ENCODE data around the gene MAB21L3. TPM values are rescaled to one million over a fixed set of nuclear protein-coding genes. Genes with fewer than 3 reads are reported as not detected.

Gene MAB21L3
- total and polyA plus RNA-seq, 2 donors: 0.14 to 0.23 TPM

DNA sequence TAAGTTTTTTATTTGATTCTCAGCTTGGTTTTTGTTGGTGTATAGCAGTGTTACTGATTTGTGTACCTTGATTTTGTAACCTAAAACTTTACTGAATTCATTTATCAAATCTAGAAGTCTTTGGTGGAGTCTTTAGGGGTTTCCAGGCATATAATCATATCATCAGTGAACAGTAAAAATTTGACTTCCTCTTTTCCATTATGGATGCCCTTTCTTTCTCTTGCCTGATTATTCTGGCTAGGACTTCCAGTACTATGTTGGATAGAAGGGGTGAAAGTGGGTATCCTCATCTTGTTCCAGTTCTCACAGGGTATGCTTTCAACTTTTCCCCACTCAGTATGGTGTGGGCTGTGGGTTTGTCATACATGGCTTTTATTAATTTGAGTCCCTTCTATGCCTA, 23.6 kb upstream of the MAB21L3 start:
- H3K27me3 ChIP-seq (ENCODE audit: control insufficient read depth in 2 of 2, insufficient read depth in 1 of 2, low read length in 1 of 2): no peaks in the 10 kb centered on the region
- no peak overlapping the region for H3K4me3 ChIP-seq (ENCODE audit: low read length in 2 of 2)
- H3K4me1 ChIP-seq (ENCODE audit: control insufficient read depth in 2 of 2, insufficient read depth in 2 of 2, low read length in 2 of 2): no peaks in the 10 kb centered on the region
- no peaks in the 10 kb centered on the region for H3K9me3 ChIP-seq (ENCODE audit: control insufficient read depth in 2 of 2, insufficient read depth in 1 of 2, low read length in 1 of 2)
- H3K36me3 ChIP-seq (ENCODE audit: control insufficient read depth in 2 of 2, insufficient read depth in 2 of 2, low read length in 1 of 2): no peaks in the 10 kb centered on the region
- no peak for DNase-seq (ENCODE audit: low read depth in 6 of 9, low spot score in 9 of 9)
- H3K27ac ChIP-seq (ENCODE audit: low read depth in 1 of 2, low read length in 1 of 2): no peak overlapping the region

DNA sequence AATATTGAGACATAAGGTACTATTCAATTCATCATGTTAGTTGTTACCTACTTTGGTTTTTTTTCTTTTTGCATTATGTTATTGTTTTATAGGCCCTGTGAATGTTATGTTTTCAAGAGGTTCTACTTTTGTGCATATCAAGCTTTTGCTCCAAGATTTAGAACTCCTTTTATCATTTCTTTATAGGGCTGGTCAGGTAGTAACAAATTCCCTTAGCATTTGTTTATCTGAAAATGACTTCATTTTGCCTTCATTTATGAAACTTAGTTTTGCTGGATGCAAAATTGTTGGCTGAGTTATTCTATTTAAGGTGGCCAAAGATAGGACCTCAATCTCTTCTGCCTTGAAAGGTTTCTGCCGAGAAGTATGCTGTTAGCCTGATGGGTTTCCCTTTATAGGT, 21.3 kb upstream of the MAB21L3 start:
- Histone ChIP-seq H3K27me3 (ENCODE audit: control insufficient read depth in 2 of 2, insufficient read depth in 1 of 2, low read length in 1 of 2) (no peaks in the 10 kb centered on the region), H3K36me3 (ENCODE audit: control insufficient read depth in 2 of 2, insufficient read depth in 2 of 2, low read length in 1 of 2) (no peaks in the 10 kb centered on the region), H3K27ac (ENCODE audit: low read depth in 1 of 2, low read length in 1 of 2) (no peak overlapping the region), H3K4me1 (ENCODE audit: control insufficient read depth in 2 of 2, insufficient read depth in 2 of 2, low read length in 2 of 2) (no peaks in the 10 kb centered on the region), H3K9me3 (ENCODE audit: control insufficient read depth in 2 of 2, insufficient read depth in 1 of 2, low read length in 1 of 2) (no peaks in the 10 kb centered on the region), H3K4me3 (ENCODE audit: low read length in 2 of 2) (no peak overlapping the region)
- no peak for DNase-seq (ENCODE audit: low read depth in 6 of 9, low spot score in 9 of 9)
- 94% methylated on average over 1 of the region's 1 CpG for WGBS

DNA sequence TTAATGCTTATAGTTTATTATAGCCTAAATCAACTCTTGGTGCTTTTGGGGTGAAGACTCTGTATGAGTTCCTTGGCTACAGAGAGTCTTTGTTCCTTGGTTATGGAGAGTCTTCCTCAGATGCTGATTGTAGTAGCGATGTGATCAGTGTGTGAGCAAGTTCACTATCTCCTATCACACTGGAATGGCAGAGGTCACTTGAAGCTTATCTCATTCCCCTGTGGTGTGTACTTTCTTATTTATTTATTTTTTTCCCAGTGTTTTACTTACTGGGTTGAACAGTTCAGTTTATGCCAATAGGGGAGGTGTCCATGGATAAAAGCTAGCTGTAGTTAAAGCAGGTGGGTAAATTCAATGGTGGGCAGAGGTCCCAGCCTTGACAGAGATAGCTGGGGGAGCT, 20.1 kb upstream of the MAB21L3 start:
- H3K9me3 ChIP-seq (ENCODE audit: control insufficient read depth in 2 of 2, insufficient read depth in 1 of 2, low read length in 1 of 2): no peaks in the 10 kb centered on the region
- no peak overlapping the region for H3K27ac ChIP-seq (ENCODE audit: low read depth in 1 of 2, low read length in 1 of 2)
- H3K27me3 ChIP-seq (ENCODE audit: control insufficient read depth in 2 of 2, insufficient read depth in 1 of 2, low read length in 1 of 2): no peaks in the 10 kb centered on the region
- H3K4me3 ChIP-seq (ENCODE audit: low read length in 2 of 2): no peak overlapping the region
- DNase-seq (ENCODE audit: low read depth in 6 of 9, low spot score in 9 of 9): no peak
- 100% methylated on average over 1 of the region's 1 CpG for WGBS
- H3K36me3 ChIP-seq (ENCODE audit: control insufficient read depth in 2 of 2, insufficient read depth in 2 of 2, low read length in 1 of 2): no peaks in the 10 kb centered on the region
- H3K4me1 ChIP-seq (ENCODE audit: control insufficient read depth in 2 of 2, insufficient read depth in 2 of 2, low read length in 2 of 2): no peaks in the 10 kb centered on the region

DNA sequence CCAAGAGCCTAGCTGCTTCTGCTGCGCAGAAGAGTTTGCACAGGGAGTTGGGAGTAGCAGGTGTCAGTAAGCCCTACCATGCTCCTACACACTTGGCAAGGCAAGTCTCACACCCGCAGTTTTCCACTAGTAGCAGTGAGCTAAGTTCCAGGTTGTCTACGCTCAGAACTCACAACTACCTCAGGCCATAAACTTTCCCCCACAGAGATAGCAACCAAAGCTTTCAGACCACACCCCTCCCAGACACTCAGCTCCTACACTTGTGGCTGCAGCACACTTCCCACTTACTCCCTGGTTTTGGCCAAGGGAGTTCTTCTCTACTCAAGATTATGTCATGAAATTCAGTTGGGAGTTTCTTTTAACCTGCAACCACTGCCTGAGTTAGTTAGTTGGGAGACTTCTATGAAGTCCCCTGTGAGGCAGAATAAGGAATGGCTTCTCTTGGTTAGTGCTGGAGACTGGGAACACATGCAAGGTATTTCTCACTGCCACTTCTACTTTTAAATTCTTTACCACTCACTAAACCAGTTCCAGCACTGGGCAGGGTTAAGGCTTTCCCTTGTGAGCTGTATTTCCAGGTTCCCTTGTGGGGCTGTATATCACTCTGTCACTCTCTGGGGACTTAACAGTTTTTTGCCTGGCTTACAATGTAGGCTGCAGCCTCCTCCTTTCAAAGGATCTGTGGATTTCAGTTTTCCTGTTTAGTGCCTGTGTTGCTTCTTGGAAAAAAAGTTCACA, 18.3 kb upstream of the MAB21L3 start:
- no peaks in the 10 kb centered on the region for H3K4me1 ChIP-seq (ENCODE audit: control insufficient read depth in 2 of 2, insufficient read depth in 2 of 2, low read length in 2 of 2)
- no peak overlapping the region for H3K4me3 ChIP-seq (ENCODE audit: low read length in 2 of 2)
- no peaks in the 10 kb centered on the region for H3K27me3 ChIP-seq (ENCODE audit: control insufficient read depth in 2 of 2, insufficient read depth in 1 of 2, low read length in 1 of 2)
- no peak overlapping the region for H3K27ac ChIP-seq (ENCODE audit: low read depth in 1 of 2, low read length in 1 of 2)
- 64% methylated on average over 3 of the region's 3 CpGs for WGBS
- H3K9me3 ChIP-seq (ENCODE audit: control insufficient read depth in 2 of 2, insufficient read depth in 1 of 2, low read length in 1 of 2): no peaks in the 10 kb centered on the region
- H3K36me3 ChIP-seq (ENCODE audit: control insufficient read depth in 2 of 2, insufficient read depth in 2 of 2, low read length in 1 of 2): no peaks in the 10 kb centered on the region
- no peak for DNase-seq (ENCODE audit: low read depth in 6 of 9, low spot score in 9 of 9)

DNA sequence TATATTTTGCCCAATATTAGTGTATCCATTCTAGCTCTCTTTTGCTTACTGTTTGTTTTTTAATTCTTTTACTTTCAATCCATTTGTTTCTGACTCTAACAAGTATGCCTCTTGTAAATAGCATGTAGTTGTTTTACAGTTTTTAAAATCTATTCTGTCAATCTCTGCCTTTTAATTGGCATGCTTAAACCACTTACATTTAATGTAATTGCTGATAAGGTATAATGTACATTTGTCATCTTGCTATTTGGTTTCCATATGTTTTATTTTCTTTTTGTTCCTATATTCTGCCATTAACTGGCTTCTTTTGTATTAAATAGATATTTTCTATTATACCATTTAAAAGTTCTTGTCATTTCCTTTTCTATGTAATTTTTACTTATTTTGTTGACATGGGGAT, 16.2 kb upstream of the MAB21L3 start:
- no peaks in the 10 kb centered on the region for H3K36me3 ChIP-seq (ENCODE audit: control insufficient read depth in 2 of 2, insufficient read depth in 2 of 2, low read length in 1 of 2)
- H3K4me1 ChIP-seq (ENCODE audit: control insufficient read depth in 2 of 2, insufficient read depth in 2 of 2, low read length in 2 of 2): no peaks in the 10 kb centered on the region
- no peak for DNase-seq (ENCODE audit: low read depth in 6 of 9, low spot score in 9 of 9)
- H3K27ac ChIP-seq (ENCODE audit: low read depth in 1 of 2, low read length in 1 of 2): no peak overlapping the region
- no peaks in the 10 kb centered on the region for H3K9me3 ChIP-seq (ENCODE audit: control insufficient read depth in 2 of 2, insufficient read depth in 1 of 2, low read length in 1 of 2)
- no peaks in the 10 kb centered on the region for H3K27me3 ChIP-seq (ENCODE audit: control insufficient read depth in 2 of 2, insufficient read depth in 1 of 2, low read length in 1 of 2)
- no peak overlapping the region for H3K4me3 ChIP-seq (ENCODE audit: low read length in 2 of 2)

DNA sequence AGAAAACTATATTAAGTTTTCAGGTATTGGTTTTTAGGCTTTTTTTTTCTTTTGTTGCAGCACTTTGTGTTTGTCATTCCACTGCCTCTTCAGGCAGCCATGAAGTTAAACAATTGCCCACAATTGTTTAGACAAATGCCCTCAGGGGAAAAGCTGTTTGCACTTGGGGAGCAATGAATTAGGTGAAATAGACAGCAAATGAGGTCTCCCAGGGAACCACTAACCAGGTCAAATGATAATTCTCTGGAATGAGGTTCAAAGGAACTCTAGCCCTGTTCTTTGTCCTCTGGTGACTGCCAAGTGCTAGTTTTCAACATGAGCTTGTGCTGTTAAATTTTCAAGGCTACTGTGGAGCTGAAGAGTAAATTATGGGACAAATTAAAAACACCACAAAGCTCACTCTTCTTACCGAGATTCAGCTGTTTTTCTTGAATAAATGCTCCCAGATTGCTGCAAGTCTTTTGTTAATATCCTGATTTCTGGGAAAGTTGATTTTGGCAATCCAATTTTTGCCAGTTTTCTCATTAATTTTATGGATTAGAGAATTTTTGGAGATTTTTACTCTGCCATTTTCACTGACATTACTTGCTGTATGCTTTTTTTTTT, 15.1 kb upstream of the MAB21L3 start:
- no peak overlapping the region for H3K4me3 ChIP-seq (ENCODE audit: low read length in 2 of 2)
- H3K36me3 ChIP-seq (ENCODE audit: control insufficient read depth in 2 of 2, insufficient read depth in 2 of 2, low read length in 1 of 2): no peaks in the 10 kb centered on the region
- 99% methylated on average over 1 of the region's 1 CpG for WGBS
- no peaks in the 10 kb centered on the region for H3K27me3 ChIP-seq (ENCODE audit: control insufficient read depth in 2 of 2, insufficient read depth in 1 of 2, low read length in 1 of 2)
- no peak overlapping the region for H3K27ac ChIP-seq (ENCODE audit: low read depth in 1 of 2, low read length in 1 of 2)
- no peaks in the 10 kb centered on the region for H3K4me1 ChIP-seq (ENCODE audit: control insufficient read depth in 2 of 2, insufficient read depth in 2 of 2, low read length in 2 of 2)
- H3K9me3 ChIP-seq (ENCODE audit: control insufficient read depth in 2 of 2, insufficient read depth in 1 of 2, low read length in 1 of 2): no peaks in the 10 kb centered on the region
- no peak for DNase-seq (ENCODE audit: low read depth in 6 of 9, low spot score in 9 of 9)

DNA sequence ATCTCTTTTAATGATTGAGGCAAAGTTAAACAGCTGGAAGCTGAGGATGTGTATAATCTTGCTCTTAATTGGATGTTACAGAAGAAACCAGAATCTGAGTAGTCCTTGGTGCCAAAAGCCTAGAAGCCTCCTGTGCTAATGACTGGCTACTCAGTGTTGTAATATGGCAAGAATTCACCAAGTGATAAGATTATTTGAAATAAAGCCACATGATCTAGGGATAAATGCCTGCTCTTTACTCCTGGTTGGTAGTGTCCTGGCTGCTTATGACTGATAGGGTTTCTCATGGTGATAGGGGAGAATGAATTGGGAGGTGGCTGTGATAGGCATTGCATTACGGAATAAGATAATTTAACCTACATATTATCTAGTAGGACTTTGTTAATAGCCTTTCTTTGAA, 13.6 kb upstream of the MAB21L3 start:
- no peaks in the 10 kb centered on the region for H3K4me1 ChIP-seq (ENCODE audit: control insufficient read depth in 2 of 2, insufficient read depth in 2 of 2, low read length in 2 of 2)
- no peaks in the 10 kb centered on the region for H3K36me3 ChIP-seq (ENCODE audit: control insufficient read depth in 2 of 2, insufficient read depth in 2 of 2, low read length in 1 of 2)
- no peaks in the 10 kb centered on the region for H3K9me3 ChIP-seq (ENCODE audit: control insufficient read depth in 2 of 2, insufficient read depth in 1 of 2, low read length in 1 of 2)
- H3K27me3 ChIP-seq (ENCODE audit: control insufficient read depth in 2 of 2, insufficient read depth in 1 of 2, low read length in 1 of 2): no peaks in the 10 kb centered on the region
- H3K4me3 ChIP-seq (ENCODE audit: low read length in 2 of 2): no peak overlapping the region
- H3K27ac ChIP-seq (ENCODE audit: low read depth in 1 of 2, low read length in 1 of 2): no peak overlapping the region
- WGBS: 98% methylated on average over 1 of the region's 1 CpG
- no peak for DNase-seq (ENCODE audit: low read depth in 6 of 9, low spot score in 9 of 9)

DNA sequence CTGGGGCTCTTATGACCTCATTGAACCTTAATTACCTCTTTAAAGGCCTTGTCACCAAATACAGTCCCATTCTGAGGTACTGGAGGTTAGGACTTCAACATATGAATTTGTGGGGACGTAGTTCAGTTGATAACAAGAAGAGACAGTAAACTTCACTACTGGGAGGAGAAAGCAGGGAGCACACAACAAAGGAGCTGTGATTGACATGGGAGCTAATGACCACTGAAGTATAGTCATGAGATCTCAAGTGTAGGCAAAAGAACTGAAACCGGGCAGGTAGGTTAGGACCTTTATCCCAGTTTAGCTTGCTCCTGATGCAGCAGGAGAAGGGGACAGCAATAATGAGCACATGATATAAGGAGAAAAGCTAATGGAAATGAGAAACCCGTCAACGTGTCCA, 11.8 kb upstream of the MAB21L3 start:
- H3K9me3 ChIP-seq (ENCODE audit: control insufficient read depth in 2 of 2, insufficient read depth in 1 of 2, low read length in 1 of 2): no peaks in the 10 kb centered on the region
- DNase-seq (ENCODE audit: low read depth in 6 of 9, low spot score in 9 of 9): no peak
- 98% methylated on average over 4 of the region's 4 CpGs for WGBS

DNA sequence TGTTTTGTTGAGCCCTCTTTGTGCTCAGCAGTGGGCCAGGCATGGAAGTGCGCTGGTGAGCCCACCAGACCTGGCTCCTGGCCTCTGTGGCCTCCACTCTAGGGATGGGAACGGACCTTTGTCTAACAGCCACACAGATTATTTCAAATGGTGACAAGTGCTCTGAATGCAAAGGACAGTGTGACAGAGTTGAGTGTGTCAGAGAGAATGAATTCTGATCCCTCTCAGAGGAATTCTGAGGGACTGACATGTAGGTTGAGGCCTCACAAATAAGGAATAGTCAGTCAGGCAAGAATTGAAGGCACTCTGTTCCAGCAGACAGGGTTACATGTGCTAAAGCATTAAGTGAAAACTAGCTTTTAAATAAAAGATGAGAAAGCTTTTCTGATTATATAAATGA, 11.3 kb upstream of the MAB21L3 start:
- WGBS: 97% methylated on average over 2 of the region's 2 CpGs
- no peak overlapping the region for H3K4me3 ChIP-seq (ENCODE audit: low read length in 2 of 2)
- H3K4me1 ChIP-seq (ENCODE audit: control insufficient read depth in 2 of 2, insufficient read depth in 2 of 2, low read length in 2 of 2): no peaks in the 10 kb centered on the region
- no peak for DNase-seq (ENCODE audit: low read depth in 6 of 9, low spot score in 9 of 9)
- H3K27ac ChIP-seq (ENCODE audit: low read depth in 1 of 2, low read length in 1 of 2): no peak overlapping the region
- H3K9me3 ChIP-seq (ENCODE audit: control insufficient read depth in 2 of 2, insufficient read depth in 1 of 2, low read length in 1 of 2): no peaks in the 10 kb centered on the region
- H3K36me3 ChIP-seq (ENCODE audit: control insufficient read depth in 2 of 2, insufficient read depth in 2 of 2, low read length in 1 of 2): no peaks in the 10 kb centered on the region
- no peaks in the 10 kb centered on the region for H3K27me3 ChIP-seq (ENCODE audit: control insufficient read depth in 2 of 2, insufficient read depth in 1 of 2, low read length in 1 of 2)

More for the DNA sequence above, 11.8 kb upstream of the MAB21L3 start:
- Histone ChIP-seq H3K36me3 (ENCODE audit: control insufficient read depth in 2 of 2, insufficient read depth in 2 of 2, low read length in 1 of 2) (no peaks in the 10 kb centered on the region), H3K4me3 (ENCODE audit: low read length in 2 of 2) (no peak overlapping the region), H3K27ac (ENCODE audit: low read depth in 1 of 2, low read length in 1 of 2) (no peak overlapping the region), H3K4me1 (ENCODE audit: control insufficient read depth in 2 of 2, insufficient read depth in 2 of 2, low read length in 2 of 2) (no peaks in the 10 kb centered on the region), H3K27me3 (ENCODE audit: control insufficient read depth in 2 of 2, insufficient read depth in 1 of 2, low read length in 1 of 2) (no peaks in the 10 kb centered on the region)
